OCI-LY3 (cell line): ENCODE data around the gene ANKRD61.

ENCODE experiments used
- CTCF ChIP-seq: fragments of 200-600, 300-600 bp; sonication (generic); IDR thresholded peaks from 2 replicates; pipeline ENCODE4 v1.5.1; 2014; ENCODE audit warnings: antibody characterized with exemption, low read length, low read depth
- EZH2phosphoT487 ChIP-seq: fragments of 200-600 bp; shearing (Covaris generic); IDR thresholded peaks from 2 replicates; pipeline ENCODE4 v1.6.1; 2018; ENCODE audit warnings: antibody characterized with exemption, mixed run types, low read depth

GRCh38 chr7:6056616-6057015, 25.4 kb downstream of the ANKRD61 start:
- TF ChIP-seq CTCF, result no peak
- no peak for TF ChIP-seq EZH2phosphoT487
